HepG2 (cell line): ENCODE results near the gene CYP27A1. TPM values are rescaled to one million over a fixed set of nuclear protein-coding genes. Genes with fewer than 3 reads are reported as not detected.
A peak's percentile ranks its signal among the peaks of the same experiment; 100 is the strongest.

Experiments used
- CENPT ChIP-seq: sonication (generic); formaldehyde crosslinking; IDR thresholded peaks from 2 replicates; pipeline ENCODE4 v1.8.0; 2022; ENCODE audit warnings: low read depth, mild to moderate bottlenecking, moderate library complexity, missing genetic modification reagents
- HNRNPH1 ChIP-seq: fragments of 200-400 bp; formaldehyde crosslinking; optimal IDR thresholded peaks from 2 replicates; pipeline ENCODE3; 2017; ENCODE audit warnings: mild to moderate bottlenecking, low read depth, low read length
- HOXA7 ChIP-seq: sonication (generic); formaldehyde crosslinking; IDR thresholded peaks from 2 replicates; pipeline ENCODE4 v1.8.1; 2022; ENCODE audit warnings: mild to moderate bottlenecking, missing genetic modification reagents, moderate library complexity
- KLF6 ChIP-seq: IDR thresholded peaks from 2 replicates; pipeline ENCODE4 v1.8.0; 2016; ENCODE audit warnings: missing biosample characterization, missing genetic modification reagents
- MTF2 ChIP-seq: sonication (generic); formaldehyde crosslinking; IDR thresholded peaks from 2 replicates; pipeline ENCODE4 v1.5.0; 2020; ENCODE audit warnings: missing genetic modification reagents, borderline replicate concordance
- MXI1 ChIP-seq: IDR thresholded peaks from 3 replicates; pipeline ENCODE4 v1.6.1; 2012; ENCODE audit warnings: low read depth, low read length, inconsistent platforms, borderline replicate concordance
- NCOA5 ChIP-seq: sonication (generic); formaldehyde crosslinking; IDR thresholded peaks from 2 replicates; pipeline ENCODE4 v1.4.0; 2020; ENCODE audit warnings: missing genetic modification reagents
- PLRG1 ChIP-seq: fragments of 450-650 bp; conservative IDR thresholded peaks from 2 replicates; pipeline ENCODE4 v1.6.1; 2016
- RNF2 ChIP-seq: fragments of 450-650 bp; conservative IDR thresholded peaks from 2 replicates; pipeline ENCODE4 v1.6.1; 2016; ENCODE audit warnings: low read depth
- SRF ChIP-seq: IDR thresholded peaks from 2 replicates; pipeline ENCODE4 v1.6.1; 2011; ENCODE audit warnings: mild to moderate bottlenecking, low read depth, low read length, moderate library complexity
- ZBTB1 ChIP-seq: sonication (generic); formaldehyde crosslinking; IDR thresholded peaks from 2 replicates; pipeline ENCODE4 v1.4.0; 2020; ENCODE audit warnings: missing genetic modification reagents, borderline replicate concordance
- ZNF451 ChIP-seq: sonication (generic); formaldehyde crosslinking; IDR thresholded peaks from 2 replicates; pipeline ENCODE4 v1.5.0; 2020; ENCODE audit warnings: mild to moderate bottlenecking, missing genetic modification reagents
- ZNF484 ChIP-seq: sonication (generic); formaldehyde crosslinking; IDR thresholded peaks from 2 replicates; pipeline ENCODE4 v1.5.1; 2020; ENCODE audit warnings: mild to moderate bottlenecking, low read depth, missing genetic modification reagents, borderline replicate concordance
- ZNF589 ChIP-seq: sonication (generic); formaldehyde crosslinking; conservative IDR thresholded peaks from 2 replicates; pipeline ENCODE4 v1.8.0; 2022; ENCODE audit warnings: mild to moderate bottlenecking, moderate library complexity, missing genetic modification reagents
- ZNF670 ChIP-seq: sonication (generic); formaldehyde crosslinking; IDR thresholded peaks from 2 replicates; pipeline ENCODE4 v1.8.0; 2022; ENCODE audit warnings: mild to moderate bottlenecking, missing genetic modification reagents, borderline replicate concordance
- ZNF7 ChIP-seq: IDR thresholded peaks from 2 replicates; pipeline ENCODE4 v1.6.1; 2016; ENCODE audit warnings: missing biosample characterization, missing genetic modification reagents
- polyA plus RNA-seq, 8 experiments: library from polyadenylated mRNA; depleted of rRNA in 3 of 8; stranded (reverse) in 7 of 8; unstranded in 1 of 8; fragments of >200 nt; fragmentation: Illumina TruSeq in 4 of 8; extraction: Trizol in 4 of 8; gene quantifications; 2 replicates each; pipeline versions ENCODE4 v1.2.1 to v1.2.3, GENCODE V29; 2011 to 2016; ENCODE audit warnings: low read depth in 4 of 8, missing spikeins in 1 of 8, mixed read lengths in 1 of 8; ENCODE audit not compliant: insufficient read depth in 1 of 8
- total RNA-seq, 5 experiments: library from RNA; depleted of rRNA; stranded (reverse); fragments of >200 nt; fragmentation: Illumina TruSeq; extraction: Trizol; gene quantifications; 2 replicates each; pipeline ENCODE4 v1.2.3, GENCODE V29; 2016; ENCODE audit warnings: low read depth in 1 of 5
- TF ChIP-seq, protein P1 (sequence below): sonication (generic); formaldehyde crosslinking; IDR thresholded peaks from 2 replicates; pipeline ENCODE4 v1.5.0; 2020; ENCODE audit warnings: missing genetic modification reagents
- TF ChIP-seq, protein P2 (sequence below): sonication (generic); formaldehyde crosslinking; IDR thresholded peaks from 2 replicates; pipeline ENCODE4 v1.4.0; 2020; ENCODE audit warnings: missing genetic modification reagents
- TF ChIP-seq, protein P3 (sequence below): sonication (generic); formaldehyde crosslinking; IDR thresholded peaks from 2 replicates; pipeline ENCODE4 v1.5.1; 2020; ENCODE audit warnings: mild to moderate bottlenecking, missing genetic modification reagents, moderate library complexity

The CYP27A1 gene
- total and polyA plus RNA-seq, 2 of the 13 experiments (the other 11 are each of a cell fraction or from before 2014, with no cell fraction given) = 157 to 266 TPM

DNA sequence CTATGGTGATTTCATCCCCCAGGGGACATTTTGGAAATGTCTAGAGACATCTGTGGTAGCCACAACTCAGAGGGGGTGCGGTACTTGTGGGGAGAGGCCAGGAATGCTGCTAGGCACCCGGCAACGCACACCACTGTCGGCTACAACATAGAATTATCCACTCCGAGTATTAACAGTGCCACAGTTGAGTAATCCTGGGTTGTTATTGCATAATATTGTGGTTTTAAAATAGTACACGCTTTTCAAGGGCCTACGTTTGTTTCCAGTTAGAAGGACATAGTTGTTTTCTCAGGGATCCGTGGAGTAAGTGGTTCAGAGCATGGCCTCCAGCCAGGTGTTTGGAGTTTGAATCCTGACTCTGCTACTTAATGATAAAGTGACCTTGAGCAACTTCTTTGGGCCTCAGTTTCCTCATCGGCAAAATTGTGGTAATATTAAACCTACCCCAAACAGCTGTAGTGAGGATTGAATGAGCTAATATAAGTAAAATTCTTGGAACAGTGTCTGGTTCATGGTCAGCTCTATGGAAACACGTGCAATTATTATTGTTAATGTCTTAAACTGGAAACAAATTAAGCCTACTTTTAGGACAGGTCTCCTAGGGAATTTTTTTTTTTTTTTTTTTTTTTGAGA is 24.5 kb downstream of the CYP27A1 start (continued):
- TF ChIP-seq PLRG1 = no peak
- TF ChIP-seq SRF = 0 out of 2 replicates have a peak, but pooled peaks have one; percentile 8
- TF ChIP-seq ZNF589 (CRISPR knock-in tag) = no peak
- TF ChIP-seq, protein P1, sequence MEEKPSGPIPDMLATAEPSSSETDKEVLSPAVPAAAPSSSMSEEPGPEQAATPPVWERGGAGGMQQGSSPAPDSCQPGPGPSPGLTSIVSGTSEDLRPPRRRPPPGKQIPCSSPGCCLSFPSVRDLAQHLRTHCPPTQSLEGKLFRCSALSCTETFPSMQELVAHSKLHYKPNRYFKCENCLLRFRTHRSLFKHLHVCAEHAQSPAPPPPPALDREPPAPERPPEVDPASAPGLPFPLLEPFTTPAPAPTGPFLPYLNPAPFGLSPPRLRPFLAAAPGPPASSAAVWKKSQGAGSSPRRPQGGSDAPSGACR = no peak
- no peak for TF ChIP-seq KLF6 (CRISPR knock-in tag)
- no peak for TF ChIP-seq HNRNPH1
- TF ChIP-seq, protein P2, sequence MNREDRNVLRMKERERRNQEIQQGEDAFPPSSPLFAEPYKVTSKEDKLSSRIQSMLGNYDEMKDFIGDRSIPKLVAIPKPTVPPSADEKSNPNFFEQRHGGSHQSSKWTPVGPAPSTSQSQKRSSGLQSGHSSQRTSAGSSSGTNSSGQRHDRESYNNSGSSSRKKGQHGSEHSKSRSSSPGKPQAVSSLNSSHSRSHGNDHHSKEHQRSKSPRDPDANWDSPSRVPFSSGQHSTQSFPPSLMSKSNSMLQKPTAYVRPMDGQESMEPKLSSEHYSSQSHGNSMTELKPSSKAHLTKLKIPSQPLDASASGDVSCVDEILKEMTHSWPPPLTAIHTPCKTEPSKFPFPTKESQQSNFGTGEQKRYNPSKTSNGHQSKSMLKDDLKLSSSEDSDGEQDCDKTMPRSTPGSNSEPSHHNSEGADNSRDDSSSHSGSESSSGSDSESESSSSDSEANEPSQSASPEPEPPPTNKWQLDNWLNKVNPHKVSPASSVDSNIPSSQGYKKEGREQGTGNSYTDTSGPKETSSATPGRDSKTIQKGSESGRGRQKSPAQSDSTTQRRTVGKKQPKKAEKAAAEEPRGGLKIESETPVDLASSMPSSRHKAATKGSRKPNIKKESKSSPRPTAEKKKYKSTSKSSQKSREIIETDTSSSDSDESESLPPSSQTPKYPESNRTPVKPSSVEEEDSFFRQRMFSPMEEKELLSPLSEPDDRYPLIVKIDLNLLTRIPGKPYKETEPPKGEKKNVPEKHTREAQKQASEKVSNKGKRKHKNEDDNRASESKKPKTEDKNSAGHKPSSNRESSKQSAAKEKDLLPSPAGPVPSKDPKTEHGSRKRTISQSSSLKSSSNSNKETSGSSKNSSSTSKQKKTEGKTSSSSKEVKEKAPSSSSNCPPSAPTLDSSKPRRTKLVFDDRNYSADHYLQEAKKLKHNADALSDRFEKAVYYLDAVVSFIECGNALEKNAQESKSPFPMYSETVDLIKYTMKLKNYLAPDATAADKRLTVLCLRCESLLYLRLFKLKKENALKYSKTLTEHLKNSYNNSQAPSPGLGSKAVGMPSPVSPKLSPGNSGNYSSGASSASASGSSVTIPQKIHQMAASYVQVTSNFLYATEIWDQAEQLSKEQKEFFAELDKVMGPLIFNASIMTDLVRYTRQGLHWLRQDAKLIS = no peak
- TF ChIP-seq, protein P3, sequence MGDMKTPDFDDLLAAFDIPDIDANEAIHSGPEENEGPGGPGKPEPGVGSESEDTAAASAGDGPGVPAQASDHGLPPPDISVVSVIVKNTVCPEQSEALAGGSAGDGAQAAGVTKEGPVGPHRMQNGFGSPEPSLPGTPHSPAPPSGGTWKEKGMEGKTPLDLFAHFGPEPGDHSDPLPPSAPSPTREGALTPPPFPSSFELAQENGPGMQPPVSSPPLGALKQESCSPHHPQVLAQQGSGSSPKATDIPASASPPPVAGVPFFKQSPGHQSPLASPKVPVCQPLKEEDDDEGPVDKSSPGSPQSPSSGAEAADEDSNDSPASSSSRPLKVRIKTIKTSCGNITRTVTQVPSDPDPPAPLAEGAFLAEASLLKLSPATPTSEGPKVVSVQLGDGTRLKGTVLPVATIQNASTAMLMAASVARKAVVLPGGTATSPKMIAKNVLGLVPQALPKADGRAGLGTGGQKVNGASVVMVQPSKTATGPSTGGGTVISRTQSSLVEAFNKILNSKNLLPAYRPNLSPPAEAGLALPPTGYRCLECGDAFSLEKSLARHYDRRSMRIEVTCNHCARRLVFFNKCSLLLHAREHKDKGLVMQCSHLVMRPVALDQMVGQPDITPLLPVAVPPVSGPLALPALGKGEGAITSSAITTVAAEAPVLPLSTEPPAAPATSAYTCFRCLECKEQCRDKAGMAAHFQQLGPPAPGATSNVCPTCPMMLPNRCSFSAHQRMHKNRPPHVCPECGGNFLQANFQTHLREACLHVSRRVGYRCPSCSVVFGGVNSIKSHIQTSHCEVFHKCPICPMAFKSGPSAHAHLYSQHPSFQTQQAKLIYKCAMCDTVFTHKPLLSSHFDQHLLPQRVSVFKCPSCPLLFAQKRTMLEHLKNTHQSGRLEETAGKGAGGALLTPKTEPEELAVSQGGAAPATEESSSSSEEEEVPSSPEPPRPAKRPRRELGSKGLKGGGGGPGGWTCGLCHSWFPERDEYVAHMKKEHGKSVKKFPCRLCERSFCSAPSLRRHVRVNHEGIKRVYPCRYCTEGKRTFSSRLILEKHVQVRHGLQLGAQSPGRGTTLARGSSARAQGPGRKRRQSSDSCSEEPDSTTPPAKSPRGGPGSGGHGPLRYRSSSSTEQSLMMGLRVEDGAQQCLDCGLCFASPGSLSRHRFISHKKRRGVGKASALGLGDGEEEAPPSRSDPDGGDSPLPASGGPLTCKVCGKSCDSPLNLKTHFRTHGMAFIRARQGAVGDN = no peak
- 0 out of 2 replicates have a peak, but pooled peaks have one; percentile 29 for TF ChIP-seq ZNF670 (CRISPR knock-in tag)
- TF ChIP-seq CENPT (CRISPR knock-in tag) = no peak
- TF ChIP-seq ZNF451 (CRISPR knock-in tag) = no peak
- TF ChIP-seq ZNF484 (CRISPR knock-in tag) = no peak
- TF ChIP-seq RNF2 = no peak
- no peak for TF ChIP-seq HOXA7 (CRISPR knock-in tag)
- TF ChIP-seq MTF2 (CRISPR knock-in tag) = no peak
- no peak for TF ChIP-seq NCOA5
- TF ChIP-seq ZBTB1 (CRISPR knock-in tag) = no peak
- no peak for TF ChIP-seq ZNF7
- TF ChIP-seq MXI1 = no peak
